Measurements from ENCODE around the gene SERPINH1.

DNA sequence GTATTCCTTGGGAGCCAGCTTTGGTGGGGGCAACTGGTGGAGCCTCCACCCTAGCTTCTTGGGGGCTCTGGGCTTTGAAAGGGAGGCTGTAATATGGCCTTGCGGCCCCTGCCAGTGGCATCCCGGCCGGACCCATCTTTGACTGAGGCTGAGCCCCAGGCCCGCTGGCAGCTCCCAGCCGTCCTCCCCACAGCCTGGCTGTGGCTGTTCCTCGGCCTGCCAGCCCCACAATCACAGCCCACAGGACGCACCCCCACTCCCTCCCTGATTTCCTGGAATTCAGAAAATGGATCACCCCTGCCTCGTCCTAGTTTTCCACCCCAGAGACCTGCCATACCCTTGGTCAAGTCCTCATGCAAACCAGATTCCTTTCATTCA lies 23.2 kb downstream of the SERPINH1 start:
- TF ChIP-seq, protein P1, sequence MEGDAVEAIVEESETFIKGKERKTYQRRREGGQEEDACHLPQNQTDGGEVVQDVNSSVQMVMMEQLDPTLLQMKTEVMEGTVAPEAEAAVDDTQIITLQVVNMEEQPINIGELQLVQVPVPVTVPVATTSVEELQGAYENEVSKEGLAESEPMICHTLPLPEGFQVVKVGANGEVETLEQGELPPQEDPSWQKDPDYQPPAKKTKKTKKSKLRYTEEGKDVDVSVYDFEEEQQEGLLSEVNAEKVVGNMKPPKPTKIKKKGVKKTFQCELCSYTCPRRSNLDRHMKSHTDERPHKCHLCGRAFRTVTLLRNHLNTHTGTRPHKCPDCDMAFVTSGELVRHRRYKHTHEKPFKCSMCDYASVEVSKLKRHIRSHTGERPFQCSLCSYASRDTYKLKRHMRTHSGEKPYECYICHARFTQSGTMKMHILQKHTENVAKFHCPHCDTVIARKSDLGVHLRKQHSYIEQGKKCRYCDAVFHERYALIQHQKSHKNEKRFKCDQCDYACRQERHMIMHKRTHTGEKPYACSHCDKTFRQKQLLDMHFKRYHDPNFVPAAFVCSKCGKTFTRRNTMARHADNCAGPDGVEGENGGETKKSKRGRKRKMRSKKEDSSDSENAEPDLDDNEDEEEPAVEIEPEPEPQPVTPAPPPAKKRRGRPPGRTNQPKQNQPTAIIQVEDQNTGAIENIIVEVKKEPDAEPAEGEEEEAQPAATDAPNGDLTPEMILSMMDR (IDR thresholded peaks at IDR 0.05): no peak
- no peak for TF ChIP-seq POLR2A (IDR thresholded peaks at IDR 0.05)
